ENCODE results near the gene ATG4B.

- TF ChIP-seq CTCF (IDR thresholded peaks at IDR 0.05) (no peak), POLR2A (IDR thresholded peaks at IDR 0.05) (no peak), POLR2AphosphoS5 (IDR thresholded peaks at IDR 0.05) (no peak)
Observed at GRCh38 chr2:241602720-241603119, 34.8 kb upstream of the ATG4B start.
